OCI-LY1 (cell line): ENCODE measurements around the gene NUP88.

ENCODE experiments used
- H2AFZ ChIP-seq: fragments of 200-600 bp; sonication (generic), shearing (Covaris generic); 2 replicates; pipeline ENCODE4 v1.6.0; 2014; ENCODE audit warnings: antibody characterized with exemption, mild to moderate bottlenecking, low read length
- H3F3A ChIP-seq: fragments of 200-600 bp; sonication (generic), shearing (Covaris generic); 2 replicates; pipeline ENCODE4 v1.6.0; 2014; ENCODE audit warnings: mild to moderate bottlenecking, antibody characterized with exemption, low read length, moderate library complexity; ENCODE audit not compliant: insufficient read depth
- H3K27ac ChIP-seq: fragments of 200-600 bp; sonication (generic); 2 replicates; pipeline ENCODE4 v1.5.1; 2014; ENCODE audit warnings: low read length, mixed run types, mild to moderate bottlenecking, low read depth; ENCODE audit not compliant: poor library complexity, severe bottlenecking
- H3K27me3 ChIP-seq: fragments of 200-600 bp; sonication (generic); 2 replicates; pipeline ENCODE4 v1.6.0; 2014; ENCODE audit warnings: antibody characterized with exemption, mild to moderate bottlenecking, low read length, moderate library complexity; ENCODE audit not compliant: insufficient read depth
- H3K36me3 ChIP-seq: fragments of 200-600 bp; sonication (generic); 2 replicates; pipeline ENCODE4 v1.6.1; 2014; ENCODE audit warnings: mild to moderate bottlenecking, antibody characterized with exemption, low read length, moderate library complexity, mixed read lengths; ENCODE audit not compliant: insufficient read depth
- H3K4me1 ChIP-seq: fragments of 200-600 bp; sonication (generic); 2 replicates; pipeline ENCODE4 v1.5.1; 2014; ENCODE audit warnings: mild to moderate bottlenecking, low read length, moderate library complexity; ENCODE audit not compliant: insufficient read depth, severe bottlenecking
- H3K4me2 ChIP-seq: fragments of 200-600 bp; sonication (generic), shearing (Covaris generic); 2 replicates; pipeline ENCODE4 v1.6.1; 2014; ENCODE audit warnings: low read length
- H3K4me3 ChIP-seq: fragments of 200-600 bp; sonication (generic); 2 replicates; pipeline ENCODE4 v1.5.1; 2014; ENCODE audit warnings: low read length, low read depth, mild to moderate bottlenecking, mixed read lengths; ENCODE audit not compliant: poor library complexity, severe bottlenecking
- H3K79me2 ChIP-seq: fragments of 200-600 bp; shearing (Covaris generic); 2 replicates; pipeline ENCODE4 v1.6.1; 2016; ENCODE audit warnings: mixed run types, low read length, mixed read lengths; ENCODE audit not compliant: insufficient read depth
- H3K9ac ChIP-seq: fragments of 200-600 bp; sonication (generic), shearing (Covaris generic); 2 replicates; pipeline ENCODE4 v1.6.1; 2014; ENCODE audit warnings: mild to moderate bottlenecking, low read length, mixed read lengths
- H3K9me2 ChIP-seq: fragments of 200-600 bp; sonication (generic), shearing (Covaris generic); 2 replicates; pipeline ENCODE4 v1.6.1; 2014; ENCODE audit warnings: low read depth, mild to moderate bottlenecking, low read length, mixed read lengths
- H3K9me3 ChIP-seq: fragments of 200-600 bp; shearing (Covaris generic); 2 replicates; pipeline ENCODE4 v1.6.1; 2014; ENCODE audit warnings: low read length, mixed read lengths
- H4K20me1 ChIP-seq: fragments of 200-600 bp; sonication (generic), shearing (Covaris generic); 2 replicates; pipeline ENCODE4 v1.6.0; 2016; ENCODE audit warnings: mild to moderate bottlenecking, low read length; ENCODE audit not compliant: insufficient read depth
- EZH2 ChIP-seq: fragments of 200-600 bp; sonication (generic), shearing (Covaris generic); IDR thresholded peaks from 2 replicates; pipeline ENCODE4 v1.8.0; 2017; ENCODE audit warnings: borderline replicate concordance, mixed run types, mild to moderate bottlenecking, antibody characterized with exemption, low read length, moderate library complexity, mixed read lengths
- TF ChIP-seq, protein P1 (sequence below): fragments of 200-600 bp; sonication (generic), shearing (Covaris generic); IDR thresholded peaks from 2 replicates; pipeline ENCODE4 v1.5.1; 2017; ENCODE audit warnings: mild to moderate bottlenecking, antibody characterized with exemption, low read length, moderate library complexity, mixed read lengths

NUP88 gene

DNA sequence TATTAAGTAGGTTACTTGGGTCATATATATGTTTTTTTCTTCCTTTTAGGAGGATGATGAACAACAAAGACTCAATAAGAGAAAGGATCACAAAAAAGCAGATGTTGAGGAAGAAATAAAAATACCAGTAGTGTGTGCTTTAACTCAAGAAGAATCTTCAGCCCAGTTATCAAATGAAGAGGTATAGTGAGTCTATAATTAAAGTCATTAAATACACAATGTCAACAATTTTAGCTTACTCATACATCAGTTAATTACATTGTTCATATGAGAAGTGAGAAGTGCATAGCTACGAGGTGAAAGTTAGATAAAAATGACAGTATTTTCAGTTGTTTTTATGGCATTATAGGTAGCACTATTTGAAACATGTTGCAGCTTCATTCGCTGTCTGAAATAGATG, 65.2 kb downstream of the NUP88 start:
- Histone ChIP-seq H3K4me3 (no peak overlapping the region), H3K27me3 (no peaks in the 10 kb centered on the region), H3K27ac (no peak overlapping the region), H3K36me3 (peaks cover 80% of the 10 kb centered on the region), H3K4me2 (no peak overlapping the region), H3F3A (no peaks in the 10 kb centered on the region), H3K9me3 (no peaks in the 10 kb centered on the region), H3K4me1 (no peaks in the 10 kb centered on the region), H3K9ac (no peak overlapping the region), H2AFZ (no peak overlapping the region), H3K9me2 (no peaks in the 10 kb centered on the region), H3K79me2 (no peaks in the 10 kb centered on the region), H4K20me1 (no peaks in the 10 kb centered on the region)
- TF ChIP-seq, protein P1, sequence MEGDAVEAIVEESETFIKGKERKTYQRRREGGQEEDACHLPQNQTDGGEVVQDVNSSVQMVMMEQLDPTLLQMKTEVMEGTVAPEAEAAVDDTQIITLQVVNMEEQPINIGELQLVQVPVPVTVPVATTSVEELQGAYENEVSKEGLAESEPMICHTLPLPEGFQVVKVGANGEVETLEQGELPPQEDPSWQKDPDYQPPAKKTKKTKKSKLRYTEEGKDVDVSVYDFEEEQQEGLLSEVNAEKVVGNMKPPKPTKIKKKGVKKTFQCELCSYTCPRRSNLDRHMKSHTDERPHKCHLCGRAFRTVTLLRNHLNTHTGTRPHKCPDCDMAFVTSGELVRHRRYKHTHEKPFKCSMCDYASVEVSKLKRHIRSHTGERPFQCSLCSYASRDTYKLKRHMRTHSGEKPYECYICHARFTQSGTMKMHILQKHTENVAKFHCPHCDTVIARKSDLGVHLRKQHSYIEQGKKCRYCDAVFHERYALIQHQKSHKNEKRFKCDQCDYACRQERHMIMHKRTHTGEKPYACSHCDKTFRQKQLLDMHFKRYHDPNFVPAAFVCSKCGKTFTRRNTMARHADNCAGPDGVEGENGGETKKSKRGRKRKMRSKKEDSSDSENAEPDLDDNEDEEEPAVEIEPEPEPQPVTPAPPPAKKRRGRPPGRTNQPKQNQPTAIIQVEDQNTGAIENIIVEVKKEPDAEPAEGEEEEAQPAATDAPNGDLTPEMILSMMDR: no peak
- no peak for TF ChIP-seq EZH2

GRCh38 chr17:5352681-5353289, 66.7 kb downstream of the NUP88 start:
- Histone ChIP-seq H3K27me3 (no peaks in the 10 kb centered on the region), H3K9me3 (no peaks in the 10 kb centered on the region), H3K36me3 (peaks cover 81% of the 10 kb centered on the region), H3K4me2 (no peak overlapping the region), H4K20me1 (no peaks in the 10 kb centered on the region), H3K9ac (no peak overlapping the region), H3K79me2 (no peaks in the 10 kb centered on the region), H3K9me2 (no peaks in the 10 kb centered on the region), H3K27ac (no peak overlapping the region), H3K4me3 (no peak overlapping the region), H2AFZ (no peak overlapping the region), H3F3A (no peaks in the 10 kb centered on the region), H3K4me1 (no peaks in the 10 kb centered on the region)
- TF ChIP-seq, protein P1: no peak
- no peak for TF ChIP-seq EZH2

- Histone ChIP-seq H3K79me2 (no peaks in the 10 kb centered on the region), H3K4me1 (no peaks in the 10 kb centered on the region), H2AFZ (no peak overlapping the region), H4K20me1 (no peaks in the 10 kb centered on the region), H3K36me3 (peaks cover 50% of the 10 kb centered on the region; the same call in 1 of the 2 replicates), H3F3A (no peaks in the 10 kb centered on the region), H3K9me2 (no peaks in the 10 kb centered on the region), H3K4me3 (no peak overlapping the region), H3K9me3 (no peaks in the 10 kb centered on the region), H3K27me3 (no peaks in the 10 kb centered on the region), H3K27ac (no peak overlapping the region), H3K4me2 (no peak overlapping the region), H3K9ac (no peak overlapping the region)
- no peak for TF ChIP-seq EZH2
- TF ChIP-seq, protein P1: no peak
These were observed 74.5 kb downstream of the NUP88 start for GRCh38 chr17:5344914-5345313.
